ENCODE results near the gene ABCC8.

DNA sequence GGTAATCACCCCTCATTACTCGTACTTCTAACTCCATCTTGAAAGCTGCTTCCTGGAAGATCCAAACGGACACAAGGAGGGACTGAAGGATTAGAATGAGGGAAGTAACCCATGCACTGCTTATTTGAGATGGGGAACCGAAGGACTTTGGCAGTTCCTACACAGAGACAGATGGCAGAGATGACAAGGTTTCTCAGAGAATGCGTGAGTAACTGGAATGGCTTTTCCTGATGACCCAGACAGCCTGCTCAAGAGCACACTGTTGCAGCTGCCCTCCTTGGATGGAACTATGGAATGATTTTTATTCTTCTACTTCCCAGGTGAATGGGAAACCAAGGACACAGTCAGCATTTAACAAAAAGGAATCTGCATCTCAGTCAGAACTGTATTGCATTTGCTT lies 95.5 kb downstream of the ABCC8 start:
- TF ChIP-seq, protein P1, sequence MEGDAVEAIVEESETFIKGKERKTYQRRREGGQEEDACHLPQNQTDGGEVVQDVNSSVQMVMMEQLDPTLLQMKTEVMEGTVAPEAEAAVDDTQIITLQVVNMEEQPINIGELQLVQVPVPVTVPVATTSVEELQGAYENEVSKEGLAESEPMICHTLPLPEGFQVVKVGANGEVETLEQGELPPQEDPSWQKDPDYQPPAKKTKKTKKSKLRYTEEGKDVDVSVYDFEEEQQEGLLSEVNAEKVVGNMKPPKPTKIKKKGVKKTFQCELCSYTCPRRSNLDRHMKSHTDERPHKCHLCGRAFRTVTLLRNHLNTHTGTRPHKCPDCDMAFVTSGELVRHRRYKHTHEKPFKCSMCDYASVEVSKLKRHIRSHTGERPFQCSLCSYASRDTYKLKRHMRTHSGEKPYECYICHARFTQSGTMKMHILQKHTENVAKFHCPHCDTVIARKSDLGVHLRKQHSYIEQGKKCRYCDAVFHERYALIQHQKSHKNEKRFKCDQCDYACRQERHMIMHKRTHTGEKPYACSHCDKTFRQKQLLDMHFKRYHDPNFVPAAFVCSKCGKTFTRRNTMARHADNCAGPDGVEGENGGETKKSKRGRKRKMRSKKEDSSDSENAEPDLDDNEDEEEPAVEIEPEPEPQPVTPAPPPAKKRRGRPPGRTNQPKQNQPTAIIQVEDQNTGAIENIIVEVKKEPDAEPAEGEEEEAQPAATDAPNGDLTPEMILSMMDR (IDR thresholded peaks at IDR 0.05) = no peak
- no peak for TF ChIP-seq EZH2 (IDR thresholded peaks at IDR 0.05; ENCODE audit: borderline replicate concordance, insufficient read depth, low read depth, low read length, poor library complexity, severe bottlenecking)

Data from B cell (primary cell).